T-helper 1 cell treated with Interleukin-12 subunit alpha and Interleukin-12 subunit beta and Interleukin-4 antibody, amounts not matched to agents 30 ng/mL and 1 ng/mL, for 36 hours (primary cell): ENCODE measurements around the gene CTRL. TPM values are rescaled to one million over a fixed set of nuclear protein-coding genes. Genes with fewer than 3 reads are reported as not detected.

ENCODE experiments used
- intact Hi-C: fragments of 100-400 bp; cut with micrococcal nuclease; formaldehyde crosslinking; loops from one replicate; pipeline ENCODE4 v1.15.1; 2024
- total RNA-seq: library from RNA; stranded (reverse); gene quantifications from 2 replicates; pipeline ENCODE4 v1.2.3, GENCODE V29; 2022

Gene CTRL
- total RNA-seq, 1 donor from 2014 or later, result 10.9 TPM

DNA sequence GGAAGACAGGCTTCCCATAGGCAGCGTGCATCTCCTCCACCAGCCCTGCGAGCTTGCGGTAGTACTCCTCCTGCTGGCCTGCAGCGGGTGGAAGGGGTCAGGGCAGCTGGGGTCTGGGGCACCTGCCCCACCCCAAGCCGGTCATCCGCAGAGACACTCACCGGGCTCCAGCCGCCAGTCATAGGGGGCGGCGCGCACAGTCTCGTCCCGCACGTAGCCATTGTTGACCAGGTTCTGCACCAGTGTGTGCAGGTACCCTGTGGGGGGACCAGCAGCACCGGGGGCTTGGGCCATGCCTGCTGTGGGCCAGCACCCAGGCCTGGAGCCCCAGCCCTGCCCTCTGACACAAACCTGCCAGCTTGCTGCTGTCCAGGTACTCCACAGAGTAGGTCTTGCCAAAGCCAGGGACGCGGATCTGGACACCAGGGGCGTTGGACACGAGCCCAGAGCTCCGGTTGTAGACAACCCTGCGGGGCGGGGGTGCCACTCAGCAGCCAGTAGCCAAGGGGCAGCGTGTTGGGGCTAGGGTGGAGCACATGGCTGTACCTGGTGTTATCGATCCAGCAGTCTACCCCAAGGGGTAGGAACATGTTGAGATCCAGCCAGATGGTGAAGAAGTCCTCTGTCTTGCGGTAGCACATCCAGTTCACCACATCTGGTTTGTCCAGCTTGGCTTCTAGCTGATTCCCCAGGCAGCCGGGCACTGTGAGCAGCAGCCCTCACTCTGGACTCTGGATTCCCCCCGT is 11.0 kb upstream of the CTRL start:
- intact Hi-C loops, result no loop called here

GRCh38 chr16:67942200-67942509 is 10.5 kb upstream of the CTRL start:
- intact Hi-C loops, result no loop called here

- intact Hi-C loops, result no loop called here
Observed at GRCh38 chr16:67941469-67942199, 10.0 kb upstream of the CTRL start.

- intact Hi-C loops, result no loop called here
Observed at GRCh38 chr16:67940446-67941089, 8.9 kb upstream of the CTRL start.

GRCh38 chr16:67939507-67940445 is 8.1 kb upstream of the CTRL start:
- intact Hi-C loops, result loop anchor here (5.0 kb wide), 3 partner anchors 288 to 508 kb away; partner anchors contain the start of genes PRMT7, SLC7A6OS and SMPD3

DNA sequence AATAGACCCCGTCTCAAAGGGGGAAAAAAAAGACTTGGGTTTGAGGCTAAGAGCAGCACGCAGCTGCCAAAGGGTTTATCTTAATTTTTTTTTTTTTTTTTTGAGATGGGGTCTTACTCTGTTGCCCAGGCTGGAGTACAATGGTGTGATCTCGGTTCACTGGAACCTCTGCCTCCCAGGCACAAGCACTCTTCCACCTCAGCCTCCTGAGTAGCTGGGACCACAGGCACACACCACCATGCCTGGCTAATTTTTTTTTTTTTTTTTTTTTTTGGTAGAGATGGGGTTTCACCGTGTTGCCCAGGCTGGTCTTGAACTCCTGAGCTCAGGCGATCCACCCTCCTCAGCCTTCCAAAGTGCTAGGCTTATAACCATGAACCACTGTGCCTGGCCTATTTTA is 6.1 kb upstream of the CTRL start:
- intact Hi-C loops, result loop anchor here (5.0 kb wide), 3 partner anchors 290 to 510 kb away; partner anchors contain the start of genes PRMT7, SLC7A6OS and SMPD3

DNA sequence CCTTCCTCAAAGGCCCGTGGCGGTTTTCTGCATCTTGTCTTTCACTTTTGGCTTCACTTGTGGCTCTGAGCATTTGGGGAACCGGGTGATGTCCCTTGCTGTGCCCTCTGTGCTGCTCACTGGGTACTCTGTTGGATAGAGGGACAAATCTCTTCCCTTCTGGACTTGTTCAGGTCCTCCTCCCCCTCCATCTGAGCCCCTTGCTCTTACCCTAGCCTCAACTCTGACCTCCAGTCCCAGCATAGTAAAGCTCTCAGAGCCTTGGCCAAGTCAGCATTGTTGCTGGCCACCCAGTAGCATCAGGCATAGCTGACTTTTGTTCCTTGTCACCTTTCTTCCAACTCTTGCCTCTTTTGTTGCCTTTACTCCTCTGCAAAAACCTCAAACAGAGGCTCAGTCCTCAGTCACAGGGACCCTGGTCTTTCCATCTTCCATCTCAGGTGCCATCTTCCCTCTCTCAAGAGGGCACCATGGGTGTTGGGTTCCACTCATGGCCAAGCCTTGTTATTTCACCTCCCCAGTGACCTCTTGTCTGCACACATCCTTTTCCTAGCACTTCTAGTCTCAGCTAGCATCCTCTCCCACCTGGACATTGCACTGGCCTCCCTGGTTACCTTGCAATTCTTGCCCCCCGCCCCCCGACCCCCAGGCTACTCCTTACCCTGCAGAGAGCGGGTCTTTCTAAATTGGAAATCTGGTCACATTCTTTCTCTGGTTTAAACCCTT is 5.4 kb upstream of the CTRL start:
- intact Hi-C loops, result loop anchor here (1.0 to 5.0 kb wide), 5 partner anchors 103 to 510 kb away; partner anchors contain the start of genes PRMT7, SLC7A6OS and SMPD3

DNA sequence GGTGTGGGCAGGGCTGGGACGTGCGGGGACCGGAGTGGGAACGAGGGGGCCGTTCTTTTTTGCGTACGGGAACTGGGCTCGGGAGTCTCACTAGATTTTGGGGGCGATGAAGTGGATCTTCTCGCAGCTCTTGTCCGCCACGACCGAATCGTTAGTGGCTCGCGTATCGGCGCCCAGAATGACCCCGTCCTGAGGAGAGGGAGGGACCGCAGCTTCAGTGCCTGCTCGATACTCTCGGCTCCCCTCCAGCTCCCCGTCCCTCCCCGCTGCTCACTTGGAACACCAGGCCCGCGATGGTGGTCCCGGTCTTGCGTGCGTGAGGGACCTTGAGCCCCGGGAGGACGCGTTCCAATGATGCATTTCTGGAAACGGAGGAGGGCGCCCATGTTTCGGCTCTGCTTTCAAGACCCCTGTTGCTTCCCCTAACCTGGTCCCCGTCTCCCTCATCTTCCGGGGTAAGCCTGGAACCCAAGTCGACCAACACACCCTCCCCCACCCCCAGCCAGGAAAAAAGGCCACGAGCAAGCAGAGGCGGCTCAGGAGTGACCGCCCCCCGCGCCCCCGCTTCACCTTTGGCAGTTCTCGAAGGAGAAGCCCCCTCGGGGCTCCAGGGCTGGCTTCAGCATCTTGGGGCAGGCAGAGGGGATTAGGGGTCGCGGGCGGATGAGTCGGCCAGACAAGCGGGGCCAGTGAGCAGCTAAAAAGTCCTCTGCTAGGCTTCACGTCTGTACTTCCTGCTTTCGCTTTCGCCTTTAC is 4.6 kb upstream of the CTRL start, which contains the start of gene PSMB10:
TSS of gene PSMB10 (minus strand) at position 727 of the 756 bp plus-strand sequence. CDS start at position 626, 101 bp downstream.
- intact Hi-C loops, result loop anchor here (1.0 to 5.0 kb wide), 5 partner anchors 104 to 511 kb away; partner anchors contain the start of genes PRMT7, SLC7A6OS and SMPD3

DNA sequence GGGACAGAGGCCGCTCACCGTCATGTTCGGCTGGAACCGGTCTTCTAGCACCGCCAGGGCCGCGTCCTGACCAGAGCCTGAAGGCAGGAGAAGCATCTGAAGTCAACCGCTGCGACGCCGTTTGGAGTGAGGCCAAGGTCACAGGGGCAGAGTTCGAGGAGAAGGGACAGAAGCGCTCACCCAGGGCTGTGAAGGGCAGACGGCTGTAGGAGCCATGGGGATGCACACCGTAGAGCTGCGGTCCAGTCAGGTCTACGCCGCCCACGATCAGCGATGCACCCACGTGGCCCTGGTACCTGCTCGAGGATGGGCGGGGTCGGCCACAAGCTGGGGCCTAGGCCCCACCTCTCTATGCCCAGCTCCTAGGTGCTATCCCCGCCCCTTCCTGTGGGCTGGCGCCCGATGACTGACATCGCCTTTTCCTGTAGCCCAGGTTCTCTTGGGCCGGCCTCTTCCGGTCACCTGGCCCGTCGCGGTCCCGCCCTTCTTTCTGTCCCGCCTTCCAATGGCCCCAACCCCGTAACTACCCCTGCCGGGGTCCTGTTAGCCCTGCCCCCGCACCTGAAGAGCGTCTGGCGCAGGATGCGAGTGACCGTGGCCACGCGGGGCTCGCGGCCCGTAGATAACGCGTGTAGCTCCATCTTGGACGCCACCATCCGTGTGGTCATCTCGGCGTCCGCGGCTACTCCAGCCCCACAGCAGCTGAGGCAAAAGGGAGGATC is 3.9 kb upstream of the CTRL start:
- intact Hi-C loops, result loop anchor here (1.0 to 5.0 kb wide), 20 partner anchors 33 to 512 kb away; partner anchors contain the start of genes ACD, CTCF, DDX28 and DUS2

GRCh38 chr16:67935101-67935401 is 3.4 kb upstream of the CTRL start:
- intact Hi-C loops, result loop anchor here (1.0 to 5.0 kb wide), 18 partner anchors 33 to 512 kb away; partner anchors contain the start of genes ACD, CTCF, DDX28 and DUS2

DNA sequence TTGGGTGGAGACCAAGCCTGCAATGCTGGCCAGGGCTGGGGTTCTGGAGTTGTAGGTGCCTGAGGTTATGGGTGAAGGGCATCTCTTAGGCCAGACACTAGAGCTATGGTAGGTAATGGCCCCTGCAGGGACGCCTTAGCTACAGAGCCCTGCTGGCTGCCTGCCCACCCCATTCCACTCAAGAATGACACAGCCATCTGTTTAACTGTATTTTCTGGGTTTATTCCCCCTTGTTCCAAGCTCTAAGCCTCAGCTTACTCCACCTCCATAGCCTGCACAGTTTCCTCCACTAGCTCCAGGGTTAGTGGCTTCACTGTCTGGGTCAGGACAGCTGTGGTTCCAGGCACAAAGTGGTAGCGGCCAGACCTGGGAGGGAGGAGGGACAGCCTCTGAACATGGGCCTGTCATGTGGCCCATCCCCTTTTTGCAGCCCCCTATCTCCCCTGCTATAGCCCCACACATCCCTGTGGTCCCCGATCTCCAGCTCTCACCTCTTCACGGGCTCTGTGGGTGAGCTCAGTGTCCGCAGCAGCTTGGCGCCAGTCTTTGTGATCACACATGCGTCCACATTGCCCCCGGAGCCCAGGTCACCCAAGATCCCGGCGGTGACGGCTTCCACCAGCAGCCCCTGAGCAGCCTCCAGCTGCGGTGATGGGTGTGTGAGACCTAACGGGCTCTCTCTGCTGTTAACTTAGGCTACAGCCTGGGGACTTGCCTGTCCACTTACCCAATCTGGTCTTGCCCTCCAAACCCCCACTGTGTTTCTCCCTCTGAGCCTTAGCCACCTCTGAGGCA is 2.8 kb upstream of the CTRL start:
- intact Hi-C loops, result loop anchor here (1.0 to 5.0 kb wide), 18 partner anchors 34 to 513 kb away; partner anchors contain the start of genes ACD, CTCF, DDX28 and DUS2

GRCh38 chr16:67933805-67934204 is 2.1 kb upstream of the CTRL start:
- intact Hi-C loops, result no loop called here

- intact Hi-C loops, result no loop called here
Observed at GRCh38 chr16:67932462-67932840, 789 bp upstream of the CTRL start.

GRCh38 chr16:67930678-67931211 is 917 bp downstream of the CTRL start:
- intact Hi-C loops, result no loop called here

- intact Hi-C loops, result no loop called here
Observed at GRCh38 chr16:67930191-67930590, 1.5 kb downstream of the CTRL start.

DNA sequence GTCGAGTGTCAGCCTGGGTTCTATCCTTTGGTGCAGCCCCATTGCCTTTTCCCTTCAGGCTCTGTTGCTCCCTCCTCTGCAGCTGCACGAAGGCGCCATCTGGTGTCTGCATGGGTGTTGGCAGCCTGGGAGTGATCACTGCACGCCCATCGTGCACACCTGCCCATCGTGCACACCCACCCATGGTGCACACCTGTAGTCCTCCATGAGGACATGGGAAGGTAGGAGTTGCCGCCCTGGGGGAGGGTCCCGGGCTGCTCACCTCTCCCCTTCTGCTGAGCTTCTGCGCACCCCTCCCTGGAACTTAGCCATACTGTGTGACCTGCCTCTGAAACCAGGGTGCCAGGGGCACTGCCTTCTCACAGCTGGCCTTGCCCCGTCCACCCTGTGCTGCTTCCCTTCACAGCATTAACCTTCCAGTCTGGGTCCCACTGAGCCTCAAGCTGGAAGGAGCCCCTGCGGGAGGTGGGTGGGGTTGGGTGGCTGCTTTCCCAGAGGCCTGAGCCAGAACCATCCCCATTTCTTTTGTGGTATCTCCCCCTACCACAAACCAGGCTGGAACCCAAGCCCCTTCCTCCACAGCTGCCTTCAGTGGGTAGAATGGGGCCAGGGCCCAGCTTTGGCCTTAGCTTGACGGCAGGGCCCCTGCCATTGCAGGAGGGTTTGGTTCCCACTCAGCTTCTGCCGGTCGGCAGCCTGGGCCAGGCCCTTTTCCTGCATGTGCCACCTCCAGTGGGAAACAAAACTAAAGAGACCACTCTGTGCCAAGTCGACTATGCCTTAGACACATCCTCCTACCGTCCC is 2.9 kb downstream of the CTRL start:
- intact Hi-C loops, result loop anchor here (1.0 kb wide), 5 partner anchors 45 to 407 kb away; no protein-coding TSS in a partner anchor
